GM18526 (cell line): Measurements from ENCODE around the gene MGAT5.

Experiments
- POLR2A ChIP-seq: IDR thresholded peaks from 3 replicates; pipeline ENCODE4 v1.6.1; 2011; ENCODE audit not compliant: insufficient read length; ENCODE audit errors: extremely low read depth

Gene MGAT5

DNA sequence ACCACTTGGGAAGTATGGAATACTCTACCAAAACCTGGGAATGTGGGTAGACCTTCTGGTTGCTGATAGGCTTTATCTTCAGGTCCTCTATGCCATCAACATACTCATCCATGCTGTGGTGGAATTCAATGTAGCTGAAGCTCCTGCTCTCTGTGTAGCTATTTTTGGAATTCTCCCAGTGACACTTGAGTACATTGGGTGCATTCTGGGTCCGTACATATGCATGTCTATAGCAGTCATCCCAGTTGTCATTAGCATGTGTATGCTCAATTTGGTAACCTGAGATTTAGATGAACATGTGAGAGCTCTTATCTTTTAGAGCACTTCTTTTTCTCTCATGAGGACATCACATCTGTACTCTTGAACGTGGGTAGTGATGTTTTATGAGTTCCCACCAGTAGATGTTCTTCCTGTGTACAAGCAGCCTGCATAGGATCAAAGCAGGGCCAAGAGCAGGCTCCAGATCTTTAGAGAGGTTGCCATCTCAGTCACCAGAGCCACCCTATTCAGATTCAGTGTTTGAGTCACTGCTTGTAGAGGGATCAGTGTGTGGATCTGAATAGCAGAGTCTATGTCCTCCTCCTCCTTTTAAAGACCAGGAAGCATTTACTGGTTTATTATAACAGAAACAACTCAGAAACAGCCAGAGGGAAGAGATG, 65.9 kb downstream of the MGAT5 start:
- TF ChIP-seq POLR2A, result no peak

DNA sequence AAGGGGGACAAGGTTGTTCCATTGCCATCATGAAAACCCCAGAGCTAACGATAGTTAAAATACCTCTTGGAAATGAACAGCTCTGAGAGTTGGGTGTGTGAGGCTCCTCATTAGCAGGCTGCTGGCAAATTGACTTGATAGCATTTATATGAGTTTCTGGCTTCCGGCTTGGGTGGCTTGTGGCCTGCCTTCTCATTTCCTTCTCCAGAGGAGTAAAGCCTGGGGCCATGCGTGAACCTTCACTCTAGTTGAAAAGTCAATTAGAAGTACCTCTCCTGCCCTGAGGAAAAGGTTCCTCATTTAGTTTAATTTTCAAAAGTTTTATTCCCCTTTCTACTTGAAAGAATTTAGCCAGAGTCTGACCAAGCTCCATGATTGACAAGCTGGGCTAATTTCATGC, 67.1 kb downstream of the MGAT5 start:
- TF ChIP-seq POLR2A, result no peak

DNA sequence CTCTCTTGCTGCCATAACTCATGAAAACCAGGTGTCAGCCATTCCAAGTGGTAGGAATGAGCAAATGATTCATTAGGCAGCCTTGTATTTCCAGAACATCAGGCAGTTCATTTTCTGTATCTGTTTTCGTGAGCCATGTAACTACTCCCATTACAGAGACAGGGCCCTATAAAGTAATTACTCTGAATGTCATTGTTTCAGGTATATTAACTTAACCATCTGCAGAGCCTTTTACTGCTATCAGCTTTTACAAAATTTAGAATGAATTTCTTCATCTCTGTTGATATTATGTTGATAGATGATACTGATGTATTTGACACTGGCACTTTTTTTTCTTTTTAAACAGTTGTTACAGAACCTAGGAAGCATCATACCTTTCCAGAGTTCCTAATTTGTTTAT, 69.9 kb downstream of the MGAT5 start:
- TF ChIP-seq POLR2A, result no peak

DNA sequence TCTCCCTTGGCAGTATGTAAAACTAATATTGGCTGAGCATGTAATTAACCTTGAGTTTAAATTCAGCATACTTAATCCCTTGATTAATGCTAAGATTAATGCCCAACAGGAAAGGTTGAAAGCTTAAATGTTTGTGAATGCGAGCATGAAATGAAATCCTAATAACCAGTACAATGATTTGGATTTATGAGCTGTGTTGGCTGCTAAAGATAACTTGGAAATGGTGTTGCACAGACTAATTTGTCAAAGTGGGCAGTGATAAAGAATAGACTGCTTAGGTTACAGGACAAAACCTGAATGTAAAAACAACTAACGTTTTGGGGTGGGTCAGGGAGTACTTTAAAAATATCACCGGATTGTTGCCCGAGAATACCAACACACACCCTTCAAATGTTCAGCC, 70.6 kb downstream of the MGAT5 start:
- no peak for TF ChIP-seq POLR2A

DNA sequence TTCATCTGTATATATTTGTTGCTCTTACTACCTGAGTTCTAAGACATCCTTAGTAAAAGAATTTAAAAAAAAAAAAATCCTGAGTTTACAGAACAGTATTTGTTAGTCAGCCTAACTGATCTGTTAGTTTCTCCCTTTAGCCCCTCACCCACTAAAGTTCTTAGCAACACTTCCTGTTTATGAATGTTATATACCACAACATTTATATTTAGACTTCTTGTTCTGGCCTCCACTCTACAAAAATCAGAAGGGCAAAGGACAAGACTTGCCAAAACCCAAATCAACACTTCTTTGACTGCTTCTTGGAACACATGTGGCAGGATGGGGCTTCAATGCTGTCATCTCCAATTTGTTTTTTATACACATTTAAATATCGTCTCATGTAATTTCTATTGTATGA, 71.1 kb downstream of the MGAT5 start:
- TF ChIP-seq POLR2A, result no peak

DNA sequence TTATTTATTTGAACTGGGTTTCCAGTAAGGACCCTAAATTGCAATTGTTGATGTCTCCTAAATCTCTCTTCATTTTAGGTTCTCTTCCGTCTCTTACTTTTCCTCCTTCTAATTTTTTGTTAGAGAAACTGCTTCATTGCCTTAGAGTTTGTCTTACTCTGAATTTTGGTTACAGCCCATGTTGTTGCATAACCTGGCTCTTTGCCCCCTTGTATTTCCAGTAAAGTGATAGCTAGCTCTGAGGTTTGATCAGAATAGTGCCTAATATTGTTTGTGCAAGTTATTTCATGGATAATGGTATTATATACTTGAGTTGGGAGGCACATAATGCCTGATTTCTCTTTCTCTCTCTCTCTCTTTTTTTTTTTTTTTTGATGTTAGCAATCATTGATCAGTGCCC, 71.8 kb downstream of the MGAT5 start:
- TF ChIP-seq POLR2A, result no peak

DNA sequence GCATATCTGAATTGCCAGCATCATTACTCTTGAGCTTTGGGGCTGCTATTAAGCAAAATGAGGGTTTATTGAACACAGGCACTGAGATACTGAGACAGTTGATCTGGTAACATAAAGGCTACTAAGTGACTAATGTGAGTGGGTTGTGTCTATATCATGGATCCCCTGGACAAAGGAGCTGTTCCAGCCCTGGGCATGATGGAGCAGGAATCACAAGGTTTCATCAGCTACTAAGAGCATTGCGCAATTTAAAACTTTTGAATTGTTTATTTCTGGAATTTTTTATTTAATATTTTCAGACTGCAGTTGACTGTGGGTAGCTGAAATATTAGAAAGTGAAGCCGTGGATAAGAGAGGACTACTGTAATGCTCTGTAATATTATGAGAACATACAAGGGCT, 73.5 kb downstream of the MGAT5 start:
- TF ChIP-seq POLR2A, result no peak

DNA sequence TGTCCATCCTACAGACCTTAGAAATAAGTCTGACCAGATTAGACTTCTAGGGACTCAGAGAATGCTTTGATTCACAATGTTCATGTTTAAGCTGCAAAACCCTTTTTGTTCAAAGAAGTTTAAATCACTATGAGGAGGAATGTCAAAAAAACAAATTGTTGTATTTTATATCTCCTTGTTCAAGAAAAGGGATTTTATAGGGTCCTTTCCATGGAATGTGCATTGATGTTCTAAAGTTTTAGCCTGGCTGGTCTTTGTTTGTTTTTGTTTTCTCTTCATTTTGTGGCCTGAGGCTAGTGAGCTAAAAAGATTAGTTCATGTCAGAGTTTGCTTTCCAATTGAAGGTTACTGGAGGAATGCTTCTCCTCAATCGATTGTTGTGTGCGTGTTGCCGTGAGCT, 77.2 kb downstream of the MGAT5 start:
- TF ChIP-seq POLR2A, result no peak

DNA sequence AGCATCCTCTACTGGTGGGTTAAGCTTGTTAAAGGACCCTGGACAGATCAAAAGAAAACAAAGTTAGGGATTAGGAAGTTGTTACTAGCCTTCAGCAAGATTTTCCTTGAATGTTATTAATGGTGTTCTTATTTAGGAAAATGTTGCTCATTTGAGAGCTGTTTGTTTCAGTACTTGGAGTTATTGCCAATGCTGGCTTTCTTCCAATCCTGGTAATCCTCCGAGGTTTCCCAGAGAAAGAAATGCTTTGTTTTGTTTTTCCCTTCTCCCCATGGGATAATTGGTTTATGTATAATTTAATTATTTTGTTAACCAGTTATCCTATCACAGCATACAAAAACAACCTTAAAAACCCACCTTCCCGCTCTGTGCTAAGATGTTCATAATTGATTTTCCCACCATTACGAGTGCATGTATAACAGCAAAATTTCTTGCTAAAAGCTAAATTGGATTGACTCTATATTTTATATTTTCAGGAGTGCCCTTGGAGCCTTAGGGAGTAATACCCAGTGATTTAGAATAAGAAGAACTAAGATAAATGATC, 79.8 kb downstream of the MGAT5 start:
- no peak for TF ChIP-seq POLR2A

DNA sequence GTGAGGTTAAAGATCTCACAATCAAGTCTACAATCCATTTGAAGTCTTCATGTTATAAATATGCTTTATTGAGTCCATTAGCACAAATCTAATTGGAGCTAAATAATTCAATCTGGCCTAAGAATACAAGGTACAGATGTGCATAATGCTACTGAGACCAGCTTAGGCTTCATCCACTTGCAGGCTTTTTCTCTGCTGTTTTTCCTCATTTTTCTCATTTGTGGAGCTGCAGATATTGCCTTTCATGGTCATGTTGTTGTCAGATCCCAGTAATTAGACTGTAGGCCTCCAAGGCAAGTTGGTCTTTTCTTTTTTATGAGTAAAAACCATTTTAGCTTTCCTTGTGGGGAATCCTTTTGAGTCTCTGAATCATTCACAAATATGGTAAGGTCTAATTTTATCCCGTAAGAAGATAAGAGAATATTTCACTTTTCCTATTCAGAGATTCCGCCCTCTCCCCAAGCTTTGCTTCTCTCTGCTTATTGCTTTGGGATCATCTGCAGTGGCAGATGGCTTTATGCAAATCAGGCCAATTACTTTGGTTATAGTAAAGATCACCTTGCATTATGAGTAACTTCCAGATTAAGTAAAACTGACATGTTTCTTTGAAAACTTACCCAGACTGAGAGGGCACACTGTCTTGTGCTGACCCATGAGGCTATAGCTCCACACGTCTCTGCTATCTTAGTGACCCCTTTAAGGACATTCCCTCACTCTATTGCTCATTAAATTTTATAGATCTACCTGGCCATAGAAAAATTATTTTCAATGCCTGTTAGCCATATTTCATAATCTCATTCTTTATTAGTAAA, 80.9 kb downstream of the MGAT5 start:
- no peak for TF ChIP-seq POLR2A

DNA sequence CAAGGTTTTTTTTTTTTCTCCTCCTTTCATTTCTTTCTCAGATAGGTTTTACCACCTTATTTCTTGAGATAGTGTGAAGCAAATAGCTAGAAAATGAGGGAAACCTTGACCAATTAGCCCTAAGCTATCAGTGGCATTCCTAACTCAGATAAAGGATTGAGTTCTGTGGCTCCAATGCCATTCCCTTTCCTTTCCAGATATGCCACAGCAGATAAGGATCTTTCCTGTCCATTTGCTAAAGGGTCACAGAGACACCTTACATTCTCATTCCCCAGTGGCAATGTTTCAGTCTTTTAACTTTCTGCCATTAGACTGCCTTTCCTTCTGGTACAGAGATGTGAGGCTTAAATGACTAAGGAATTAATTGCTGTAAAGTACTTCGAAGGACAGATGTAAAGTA, 81.7 kb downstream of the MGAT5 start:
- no peak for TF ChIP-seq POLR2A

DNA sequence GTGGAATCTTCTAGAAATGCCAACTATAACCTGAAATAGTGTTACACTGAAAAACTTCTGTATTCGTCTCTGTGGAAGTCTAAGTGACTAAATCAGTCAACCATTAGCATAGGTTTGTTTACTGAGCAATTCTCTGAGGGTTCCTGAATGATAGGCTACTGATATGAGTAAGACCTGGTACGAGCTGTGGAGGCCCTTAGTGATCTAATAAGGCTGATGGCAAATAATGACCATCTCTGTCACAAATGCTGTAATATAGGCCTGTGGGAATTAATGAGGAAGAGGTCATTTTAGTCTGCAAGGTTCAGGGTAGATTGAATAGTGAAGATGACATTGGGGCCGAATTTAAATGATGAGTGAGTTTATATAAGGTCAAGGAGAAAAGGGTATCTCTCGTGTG, 82.5 kb downstream of the MGAT5 start:
- no peak for TF ChIP-seq POLR2A

DNA sequence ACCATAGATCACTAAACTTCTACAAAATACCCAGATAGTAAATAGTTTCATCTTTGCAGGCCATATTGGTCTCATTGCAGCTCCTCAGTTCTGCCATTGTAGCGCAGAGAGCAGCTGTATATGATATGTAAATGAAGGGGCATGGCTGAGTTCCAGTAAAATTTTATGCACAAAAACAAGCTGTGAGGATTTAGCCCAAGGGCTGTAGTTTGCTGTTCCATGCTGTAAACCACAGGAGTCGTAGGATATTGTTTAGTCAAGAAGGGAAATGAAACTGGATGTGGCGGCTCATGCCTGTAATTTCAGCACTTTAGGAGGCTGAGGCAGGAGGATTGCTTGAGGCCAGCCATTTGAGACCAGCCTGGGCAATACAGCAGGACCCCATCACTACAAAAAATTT, 83.0 kb downstream of the MGAT5 start:
- no peak for TF ChIP-seq POLR2A

DNA sequence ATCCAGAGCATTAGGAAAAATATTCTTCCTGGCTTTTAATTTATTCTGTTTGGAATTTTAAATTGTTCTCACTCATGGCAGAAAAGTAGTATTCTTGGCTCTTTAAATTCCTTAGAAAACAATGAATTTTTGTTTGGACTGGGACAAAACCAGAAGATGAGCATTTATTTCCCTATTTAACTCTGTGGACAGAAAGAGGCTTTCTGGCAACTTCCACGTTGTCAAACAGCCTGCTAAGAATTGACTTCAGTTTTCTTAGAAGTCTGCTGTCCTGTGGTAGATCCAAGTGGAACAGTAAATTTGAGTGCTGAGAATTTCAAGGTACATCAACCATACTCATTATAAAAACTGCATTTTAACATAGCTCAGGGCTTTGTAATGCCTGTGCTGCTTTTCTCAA, 83.8 kb downstream of the MGAT5 start:
- no peak for TF ChIP-seq POLR2A

DNA sequence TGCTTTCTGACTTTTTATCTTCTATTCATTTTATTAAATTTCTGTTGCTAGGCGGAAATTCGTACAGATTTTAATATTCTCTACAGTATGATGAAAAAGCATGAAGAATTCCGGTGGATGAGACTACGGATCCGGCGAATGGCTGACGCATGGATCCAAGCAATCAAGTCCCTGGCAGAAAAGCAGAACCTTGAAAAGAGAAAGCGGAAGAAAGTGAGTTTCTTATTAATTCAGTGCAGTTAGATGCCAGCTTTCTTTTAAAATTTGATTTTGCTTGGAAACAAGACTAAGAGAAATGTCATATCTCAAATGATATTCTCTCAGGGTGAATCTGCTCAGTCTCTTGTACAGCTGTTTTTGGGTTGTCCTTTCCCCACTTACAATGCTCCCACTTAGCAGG, 84.3 kb downstream of the MGAT5 start:
- no peak for TF ChIP-seq POLR2A

DNA sequence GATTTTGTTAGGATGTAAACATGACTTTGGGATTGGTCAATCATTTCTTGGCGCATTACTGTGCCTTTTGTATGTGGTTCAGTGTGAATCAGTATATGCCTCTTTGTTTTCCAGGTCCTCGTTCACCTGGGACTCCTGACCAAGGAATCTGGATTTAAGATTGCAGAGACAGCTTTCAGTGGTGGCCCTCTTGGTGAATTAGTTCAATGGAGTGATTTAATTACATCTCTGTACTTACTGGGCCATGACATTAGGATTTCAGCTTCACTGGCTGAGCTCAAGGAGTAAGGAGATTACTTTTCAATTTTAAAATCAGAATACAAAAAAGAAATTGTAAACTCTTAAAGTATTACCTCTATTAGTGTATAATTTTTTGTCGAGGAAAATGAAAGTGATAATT, 87.6 kb downstream of the MGAT5 start:
- TF ChIP-seq POLR2A, result no peak
